Activated CD8-positive, alpha-beta T cell treated with anti-CD3 and anti-CD28 coated beads for 36 hours (primary cell): ENCODE data around the gene PCDHGA9. TPM values are rescaled to one million over a fixed set of nuclear protein-coding genes. Genes with fewer than 3 reads are reported as not detected.
"Not testable (repeated sequence)": the region's sequence is repeated elsewhere in the genome, so short reads cannot be mapped to it uniquely, and the experiment has no call there.

Experiments used
- ATAC-seq: fragments of 200-7000 bp; cut with Tn5 transposase; one replicate; pipeline ENCODE4 v1.10.0; 2021; ENCODE audit warnings: mild to moderate bottlenecking, moderate library complexity
- CTCF ChIA-PET: fragments of 350-600 bp; sonication (Branson Sonifier 250); formaldehyde crosslinking; loops from one replicate; lab custom pipeline; 2021; ENCODE audit warnings: antibody characterized with exemption; lab: Charles Lee
- POLR2A ChIA-PET: fragments of 350-600 bp; sonication (Branson Sonifier 250); formaldehyde crosslinking; loops from one replicate; lab custom pipeline; 2021; ENCODE audit warnings: antibody characterized with exemption; lab: Charles Lee
- DNase-seq: peaks from one replicate; pipeline ENCODE4 v3.0.0-alpha.2; 2020
- H3K27ac Mint-ChIP-seq: one replicate; pipeline ENCODE4 v1.8.0; 2021; ENCODE audit warnings: mild to moderate bottlenecking, mixed read lengths
- H3K27me3 Mint-ChIP-seq: one replicate; pipeline ENCODE4 v1.8.0; 2021; ENCODE audit warnings: mixed read lengths
- H3K36me3 Mint-ChIP-seq: one replicate; pipeline ENCODE4 v1.8.0; 2021; ENCODE audit warnings: low read depth, mixed read lengths
- H3K4me1 Mint-ChIP-seq: one replicate; pipeline ENCODE4 v1.8.0; 2021; ENCODE audit warnings: low read depth, mixed read lengths
- H3K4me3 Mint-ChIP-seq: one replicate; pipeline ENCODE4 v1.8.0; 2021; ENCODE audit warnings: mild to moderate bottlenecking, moderate library complexity, mixed read lengths
- H3K9me3 Mint-ChIP-seq: one replicate; pipeline ENCODE4 v1.8.0; 2021; ENCODE audit warnings: mixed read lengths
- CTCF ChIP-seq: fragments of 200-600 bp; IDR thresholded peaks from one replicate; pipeline ENCODE4 v1.8.0; 2022; ENCODE audit warnings: antibody characterized with exemption, mild to moderate bottlenecking
- intact Hi-C: fragments of 100-400 bp; cut with micrococcal nuclease; formaldehyde crosslinking; loops from one replicate; pipeline ENCODE4 v1.10.0; 2022
- total RNA-seq, 2 experiments: library from RNA; stranded (reverse); gene quantifications; one replicate each; pipeline ENCODE4 v1.2.3, GENCODE V29; 2021

Gene PCDHGA9
- total RNA-seq, 2 experiments from 2014 or later, result 0.09 TPM; not detected in 1

GRCh38 chr5:141373673-141374317 lies 28.8 kb upstream of the PCDHGA9 start, which contains the start of gene PCDHGA6:
PCDHGA6 (plus strand) TSS chr5:141373891; CDS start chr5:141374084, 193 bp downstream.
- H3K4me3 Mint-ChIP-seq, result peak within 1 kb of the TSS; percentile 39
- intact Hi-C loops, result no loop called here
- H3K9me3 Mint-ChIP-seq, result peaks cover 30% of the 10 kb centered on the region
- no peak for ATAC-seq
- ChIA-PET CTCF (interaction anchor here (0.6 to 1.5 kb wide), 14 partner anchors 15 to 190 kb away, joined by 3 to 7 read pairs (median 3); partner anchors contain the start of genes PCDHGA10, PCDHGA11, PCDHGA12 and TAF7), POLR2A (no interaction called here)
- peaks cover 58% of the 10 kb centered on the region for H3K27me3 Mint-ChIP-seq
- no peak for DNase-seq
- no peak within 1 kb of the TSS for H3K27ac Mint-ChIP-seq
- TF ChIP-seq CTCF, result peak; percentile 25
- H3K4me1 Mint-ChIP-seq, result peaks cover 2% of the 10 kb centered on the region
- peaks cover 24% of the 10 kb centered on the region for H3K36me3 Mint-ChIP-seq

- POLR2A ChIA-PET, result no interaction called here
- DNase-seq (no peak), ATAC-seq (no peak)
- Mint-ChIP-seq H3K4me3 (no peak overlapping the region), H3K9me3 (peaks cover 30% of the 10 kb centered on the region), H3K4me1 (peaks cover 2% of the 10 kb centered on the region), H3K27ac (no peak overlapping the region), H3K27me3 (peaks cover 60% of the 10 kb centered on the region), H3K36me3 (peaks cover 24% of the 10 kb centered on the region)
- TF ChIP-seq CTCF, result no peak
- intact Hi-C loops, result no loop called here
- CTCF ChIA-PET, result interaction anchor here (0.9 to 1.5 kb wide), 12 partner anchors 15 to 189 kb away, joined by 3 to 7 read pairs (median 3); partner anchors contain the start of genes PCDHGA10, PCDHGA11, PCDHGA12 and TAF7
These were observed 28.0 kb upstream of the PCDHGA9 start for GRCh38 chr5:141374627-141375026.

- ATAC-seq, H3K27ac Mint-ChIP-seq, H3K4me3 Mint-ChIP-seq, DNase-seq, H3K4me1 Mint-ChIP-seq, intact Hi-C loops, POLR2A ChIA-PET: not testable (repeated sequence)
- peaks cover 24% of the 10 kb centered on the region for H3K36me3 Mint-ChIP-seq
- CTCF ChIA-PET, result interaction anchor here (1.4 to 1.5 kb wide), 2 partner anchors 139 to 188 kb away, joined by 3 to 5 read pairs; no protein-coding TSS in a partner anchor
- peaks cover 55% of the 10 kb centered on the region for H3K27me3 Mint-ChIP-seq
- peaks cover 30% of the 10 kb centered on the region for H3K9me3 Mint-ChIP-seq
These were observed 27.0 kb upstream of the PCDHGA9 start for GRCh38 chr5:141375444-141376155.

GRCh38 chr5:141382469-141383294 lies 19.9 kb upstream of the PCDHGA9 start, which contains the start of gene PCDHGA7:
PCDHGA7 (plus strand) TSS chr5:141382742; CDS start chr5:141382900, 158 bp downstream.
- no peak for ATAC-seq
- intact Hi-C loops, result no loop called here
- no peaks in the 10 kb centered on the region for H3K4me1 Mint-ChIP-seq
- no peak within 1 kb of the TSS for H3K27ac Mint-ChIP-seq
- no peak for TF ChIP-seq CTCF
- H3K36me3 Mint-ChIP-seq, result peaks cover 7% of the 10 kb centered on the region
- peaks cover 60% of the 10 kb centered on the region for H3K27me3 Mint-ChIP-seq
- ChIA-PET POLR2A (no interaction called here), CTCF (interaction anchor here (0.8 kb wide), 1 partner anchor 14 kb away, joined by 3 read pairs; no protein-coding TSS in a partner anchor)
- H3K9me3 Mint-ChIP-seq, result peaks cover 20% of the 10 kb centered on the region
- DNase-seq, result no peak
- no peak within 1 kb of the TSS for H3K4me3 Mint-ChIP-seq

GRCh38 chr5:141383345-141383744 lies 19.2 kb upstream of the PCDHGA9 start:
- H3K4me1 Mint-ChIP-seq, result no peaks in the 10 kb centered on the region

More at GRCh38 chr5:141383345-141383744, 19.2 kb upstream of the PCDHGA9 start:
- ATAC-seq (no peak), DNase-seq (no peak)
- H3K27ac Mint-ChIP-seq, result no peak overlapping the region
- H3K27me3 Mint-ChIP-seq, result peaks cover 62% of the 10 kb centered on the region
- no peak overlapping the region for H3K4me3 Mint-ChIP-seq
- intact Hi-C loops, result no loop called here
- H3K9me3 Mint-ChIP-seq, result peaks cover 22% of the 10 kb centered on the region
- POLR2A ChIA-PET, result no interaction called here
- H3K36me3 Mint-ChIP-seq, result peaks cover 7% of the 10 kb centered on the region
- TF ChIP-seq CTCF, result no peak
- CTCF ChIA-PET, result interaction anchor here (0.8 kb wide), 1 partner anchor 13 kb away, joined by 3 read pairs; no protein-coding TSS in a partner anchor
